Right atrium auricular region (tissue), 2 donors: ENCODE measurements around the gene TLCD4. TPM values are rescaled to one million over a fixed set of nuclear protein-coding genes. Genes with fewer than 3 reads are reported as not detected.

ENCODE experiments used
- DNase-seq: peaks from one replicate; pipeline ENCODE4 v3.0.0-alpha.2; 2019; ENCODE audit warnings: low spot score
- H3K27ac ChIP-seq, 2 donors: fragments of 200-600 bp; sonication (generic); 1 replicate in 1 of 2; 2 replicates in 1 of 2; pipeline ENCODE4 v1.5.1; 2016 to 2019
- H3K27me3 ChIP-seq, 2 donors: fragments of 200-600 bp; sonication (generic); one replicate each; pipeline versions ENCODE4 v1.5.1 to v1.6.0; 2017 to 2019
- H3K36me3 ChIP-seq: fragments of 200-600 bp; sonication (generic); one replicate; pipeline ENCODE4 v1.5.1; 2016
- H3K4me1 ChIP-seq, 2 donors: fragments of 200-600 bp; sonication (generic); one replicate each; pipeline versions ENCODE4 v1.5.1 to v1.6.0; 2017 to 2019
- H3K4me3 ChIP-seq, 2 donors: fragments of 200-600 bp; sonication (generic); 1 replicate in 1 of 2; 2 replicates in 1 of 2; pipeline ENCODE4 v1.5.1; 2017 to 2019; ENCODE audit warnings: mild to moderate bottlenecking in 1 of 2, moderate library complexity in 1 of 2
- H3K9me3 ChIP-seq, 2 donors: fragments of 200-600 bp; sonication (generic); one replicate each; pipeline ENCODE4 v1.5.1; 2019
- total RNA-seq, 2 donors: library from RNA; depleted of rRNA; stranded (reverse); fragments of >200 nt; gene quantifications; one replicate each; pipeline ENCODE4 v1.1.0, GENCODE V29; 2016
- TF ChIP-seq, protein P1 (sequence below), 2 donors: fragments of 200-600 bp; sonication (generic); IDR thresholded peaks; one replicate each; pipeline ENCODE4 v1.5.1; 2019; ENCODE audit warnings: antibody characterized with exemption in 2 of 2

TLCD4 gene
- total RNA-seq, 2 donors from 2014 or later = 33.6 to 42.3 TPM

GRCh38 chr1:95124342-95124741 lies 7.2 kb downstream of the TLCD4 start:
- no peak overlapping the region for H3K27ac ChIP-seq
- H3K36me3 ChIP-seq = no peaks in the 10 kb centered on the region
- TF ChIP-seq, protein P1, sequence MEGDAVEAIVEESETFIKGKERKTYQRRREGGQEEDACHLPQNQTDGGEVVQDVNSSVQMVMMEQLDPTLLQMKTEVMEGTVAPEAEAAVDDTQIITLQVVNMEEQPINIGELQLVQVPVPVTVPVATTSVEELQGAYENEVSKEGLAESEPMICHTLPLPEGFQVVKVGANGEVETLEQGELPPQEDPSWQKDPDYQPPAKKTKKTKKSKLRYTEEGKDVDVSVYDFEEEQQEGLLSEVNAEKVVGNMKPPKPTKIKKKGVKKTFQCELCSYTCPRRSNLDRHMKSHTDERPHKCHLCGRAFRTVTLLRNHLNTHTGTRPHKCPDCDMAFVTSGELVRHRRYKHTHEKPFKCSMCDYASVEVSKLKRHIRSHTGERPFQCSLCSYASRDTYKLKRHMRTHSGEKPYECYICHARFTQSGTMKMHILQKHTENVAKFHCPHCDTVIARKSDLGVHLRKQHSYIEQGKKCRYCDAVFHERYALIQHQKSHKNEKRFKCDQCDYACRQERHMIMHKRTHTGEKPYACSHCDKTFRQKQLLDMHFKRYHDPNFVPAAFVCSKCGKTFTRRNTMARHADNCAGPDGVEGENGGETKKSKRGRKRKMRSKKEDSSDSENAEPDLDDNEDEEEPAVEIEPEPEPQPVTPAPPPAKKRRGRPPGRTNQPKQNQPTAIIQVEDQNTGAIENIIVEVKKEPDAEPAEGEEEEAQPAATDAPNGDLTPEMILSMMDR (IDR thresholded peaks at IDR 0.05) = no peak
- no peak for DNase-seq
- no peaks in the 10 kb centered on the region for H3K9me3 ChIP-seq
- peaks cover 0 to 6% of the 10 kb centered on the region in 2 donors for H3K4me1 ChIP-seq
- H3K27me3 ChIP-seq = no peaks in the 10 kb centered on the region
- H3K4me3 ChIP-seq = no peak overlapping the region

GRCh38 chr1:95126366-95126765 lies 9.2 kb downstream of the TLCD4 start:
- TF ChIP-seq, protein P1 (IDR thresholded peaks at IDR 0.05) = no peak
- Histone ChIP-seq H3K4me3 (no peak overlapping the region), H3K27me3 (no peaks in the 10 kb centered on the region), H3K36me3 (no peaks in the 10 kb centered on the region), H3K9me3 (no peaks in the 10 kb centered on the region), H3K27ac (no peak overlapping the region), H3K4me1 (peaks cover 0 to 4% of the 10 kb centered on the region in 2 donors)
- no peak for DNase-seq

- Histone ChIP-seq H3K4me1 (peaks cover 0 to 4% of the 10 kb centered on the region in 2 donors), H3K27me3 (no peaks in the 10 kb centered on the region), H3K4me3 (no peak overlapping the region), H3K27ac (no peak overlapping the region), H3K36me3 (no peaks in the 10 kb centered on the region), H3K9me3 (no peaks in the 10 kb centered on the region)
- TF ChIP-seq, protein P1 (IDR thresholded peaks at IDR 0.05) = no peak
- no peak for DNase-seq
Measured at GRCh38 chr1:95126846-95127245, 9.7 kb downstream of the TLCD4 start.

DNA sequence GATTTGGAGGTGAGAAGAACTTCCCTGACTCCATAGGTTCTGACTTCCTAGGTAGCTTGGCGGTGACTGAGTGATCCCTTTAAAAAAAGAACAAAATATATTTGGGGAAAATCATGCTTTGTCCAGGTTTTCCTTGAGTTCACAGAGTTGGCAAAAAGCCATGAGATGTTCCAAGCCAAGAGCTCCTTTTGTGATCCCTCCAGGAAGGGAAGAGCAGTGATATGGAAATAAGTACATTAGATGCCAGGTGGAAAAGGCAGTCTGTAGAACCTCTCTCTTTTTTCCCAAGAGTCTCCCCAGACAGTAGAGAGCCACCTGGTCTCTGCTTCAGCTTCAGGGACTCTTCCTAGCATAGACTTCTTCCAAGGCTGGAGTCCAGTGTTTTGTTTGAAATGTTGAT lies 10.2 kb downstream of the TLCD4 start:
- TF ChIP-seq, protein P1 (IDR thresholded peaks at IDR 0.05) = no peak
- Histone ChIP-seq H3K4me1 (peaks cover 0 to 4% of the 10 kb centered on the region in 2 donors), H3K9me3 (no peaks in the 10 kb centered on the region), H3K4me3 (no peak overlapping the region), H3K36me3 (no peaks in the 10 kb centered on the region), H3K27ac (no peak overlapping the region), H3K27me3 (no peaks in the 10 kb centered on the region)
- DNase-seq = no peak

GRCh38 chr1:95132762-95133161 lies 15.6 kb downstream of the TLCD4 start:
- no peak for DNase-seq
- H3K9me3 ChIP-seq = no peaks in the 10 kb centered on the region
- no peaks in the 10 kb centered on the region for H3K27me3 ChIP-seq
- H3K4me3 ChIP-seq = no peak overlapping the region
- no peak overlapping the region for H3K27ac ChIP-seq
- TF ChIP-seq, protein P1 (IDR thresholded peaks at IDR 0.05) = no peak
- no peaks in the 10 kb centered on the region for H3K4me1 ChIP-seq
- no peaks in the 10 kb centered on the region for H3K36me3 ChIP-seq

DNA sequence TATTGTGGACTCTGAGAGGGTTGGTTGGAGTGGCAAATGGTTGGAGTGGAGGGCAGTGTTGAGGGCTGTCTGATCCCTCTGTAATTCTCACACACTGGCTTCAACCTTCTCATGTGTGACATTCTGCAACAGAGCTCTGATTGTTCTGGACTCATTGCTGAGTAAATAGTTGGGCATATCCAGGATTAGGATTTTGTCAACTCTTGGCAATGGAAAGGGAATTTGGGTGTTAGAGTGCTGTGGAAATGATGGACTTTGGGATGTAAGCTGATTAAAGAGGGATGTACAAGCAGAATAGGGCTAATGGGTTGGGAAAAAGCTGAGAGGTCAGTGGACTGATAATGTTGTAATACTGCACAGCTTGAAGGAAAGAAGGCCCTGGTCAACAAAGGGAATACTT lies 16.5 kb downstream of the TLCD4 start:
- no peak for DNase-seq
- no peaks in the 10 kb centered on the region for H3K27me3 ChIP-seq

More for the DNA sequence above, 16.5 kb downstream of the TLCD4 start:
- Histone ChIP-seq H3K4me1 (no peaks in the 10 kb centered on the region), H3K27ac (no peak overlapping the region), H3K9me3 (no peaks in the 10 kb centered on the region), H3K36me3 (no peaks in the 10 kb centered on the region), H3K4me3 (no peak overlapping the region)
- TF ChIP-seq, protein P1 (IDR thresholded peaks at IDR 0.05) = no peak
